ENCODE measurements around the gene LRPAP1.

The LRPAP1 gene

GRCh38 chr4:3472411-3473141, 59.6 kb downstream of the LRPAP1 start:
- DNase-seq (ENCODE audit: low spot score): no peak

- DNase-seq (ENCODE audit: low spot score): no peak
Measured at GRCh38 chr4:3471886-3472285, 60.3 kb downstream of the LRPAP1 start.

- no peak for DNase-seq (ENCODE audit: low spot score)
Measured at GRCh38 chr4:3471098-3471760, 61.0 kb downstream of the LRPAP1 start.

- no peak for DNase-seq (ENCODE audit: low spot score)
Measured at GRCh38 chr4:3470244-3471097, 61.8 kb downstream of the LRPAP1 start.

- DNase-seq (ENCODE audit: low spot score): no peak
Measured at GRCh38 chr4:3469386-3470243, 62.6 kb downstream of the LRPAP1 start.

- no peak for DNase-seq (ENCODE audit: low spot score)
Measured at GRCh38 chr4:3468804-3469203, 63.4 kb downstream of the LRPAP1 start.

- no peak for DNase-seq (ENCODE audit: low spot score)
Measured at GRCh38 chr4:3468154-3468553, 64.1 kb downstream of the LRPAP1 start.

- DNase-seq (ENCODE audit: low spot score): no peak
Measured at GRCh38 chr4:3467601-3468031, 64.6 kb downstream of the LRPAP1 start.

GRCh38 chr4:3466691-3467600, 65.3 kb downstream of the LRPAP1 start:
- DNase-seq (ENCODE audit: low spot score): no peak

- no peak for DNase-seq (ENCODE audit: low spot score)
Measured at GRCh38 chr4:3465698-3466671, 66.2 kb downstream of the LRPAP1 start.

GRCh38 chr4:3464911-3465697, 67.1 kb downstream of the LRPAP1 start:
- DNase-seq (ENCODE audit: low spot score): no peak

- no peak for DNase-seq (ENCODE audit: low spot score)
Measured at GRCh38 chr4:3464349-3464905, 67.8 kb downstream of the LRPAP1 start.

GRCh38 chr4:3463556-3464348, 68.5 kb downstream of the LRPAP1 start:
- DNase-seq (ENCODE audit: low spot score): no peak

- peak; percentile 59 for DNase-seq (ENCODE audit: low spot score)
Measured at GRCh38 chr4:3462790-3463415, 69.3 kb downstream of the LRPAP1 start, which contains the start of gene DOK7. Gene DOK7 (plus strand): TSS chr4:3463306. CDS start chr4:3463376, 70 bp downstream.

- DNase-seq (ENCODE audit: low spot score): no peak
Measured at GRCh38 chr4:3462321-3462789, 69.9 kb downstream of the LRPAP1 start.

- no peak for DNase-seq (ENCODE audit: low spot score)
Measured at GRCh38 chr4:3461515-3462291, 70.5 kb downstream of the LRPAP1 start.
